HG02610 (cell line): ENCODE data around the gene SLC7A6.

Experiments
- ATAC-seq: cut with Tn5 transposase; IDR thresholded peaks from one replicate; pipeline ENCODE4 v1.9.1; 2021; ENCODE audit warnings: mild to moderate bottlenecking, moderate library complexity; ENCODE audit not compliant: unreplicated experiment

The SLC7A6 gene

DNA sequence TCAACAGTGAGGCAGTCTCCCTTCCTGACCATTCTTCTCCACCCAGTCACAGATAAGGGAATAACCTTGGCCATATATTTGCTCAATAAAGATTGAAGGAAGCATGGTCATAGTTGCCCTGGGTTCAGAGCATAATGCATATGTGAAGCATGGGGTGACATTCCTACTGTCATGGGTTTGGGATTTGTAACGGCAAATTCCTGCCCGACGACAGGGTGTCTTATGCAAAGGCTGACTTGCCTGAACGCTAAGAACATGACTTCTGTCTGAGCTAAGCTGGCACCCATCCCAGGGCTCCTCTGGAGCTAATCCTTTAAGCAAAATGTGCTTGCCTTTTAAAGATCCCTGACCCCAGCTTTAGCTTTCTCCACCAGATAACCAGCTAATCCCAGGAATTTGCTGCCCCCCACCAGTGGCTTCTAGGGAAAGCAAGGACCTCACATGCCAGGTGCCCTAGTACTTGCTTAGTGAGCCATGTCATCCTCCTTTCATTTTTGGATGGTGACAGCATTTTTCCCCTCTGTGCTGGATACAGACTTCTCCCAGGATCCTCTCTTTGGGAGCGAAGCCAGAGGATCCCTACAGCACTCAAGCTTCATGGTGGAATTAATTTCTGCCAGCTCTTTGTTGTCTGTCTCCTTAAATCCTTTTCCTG is 34.7 kb downstream of the SLC7A6 start:
- ATAC-seq: no peak

DNA sequence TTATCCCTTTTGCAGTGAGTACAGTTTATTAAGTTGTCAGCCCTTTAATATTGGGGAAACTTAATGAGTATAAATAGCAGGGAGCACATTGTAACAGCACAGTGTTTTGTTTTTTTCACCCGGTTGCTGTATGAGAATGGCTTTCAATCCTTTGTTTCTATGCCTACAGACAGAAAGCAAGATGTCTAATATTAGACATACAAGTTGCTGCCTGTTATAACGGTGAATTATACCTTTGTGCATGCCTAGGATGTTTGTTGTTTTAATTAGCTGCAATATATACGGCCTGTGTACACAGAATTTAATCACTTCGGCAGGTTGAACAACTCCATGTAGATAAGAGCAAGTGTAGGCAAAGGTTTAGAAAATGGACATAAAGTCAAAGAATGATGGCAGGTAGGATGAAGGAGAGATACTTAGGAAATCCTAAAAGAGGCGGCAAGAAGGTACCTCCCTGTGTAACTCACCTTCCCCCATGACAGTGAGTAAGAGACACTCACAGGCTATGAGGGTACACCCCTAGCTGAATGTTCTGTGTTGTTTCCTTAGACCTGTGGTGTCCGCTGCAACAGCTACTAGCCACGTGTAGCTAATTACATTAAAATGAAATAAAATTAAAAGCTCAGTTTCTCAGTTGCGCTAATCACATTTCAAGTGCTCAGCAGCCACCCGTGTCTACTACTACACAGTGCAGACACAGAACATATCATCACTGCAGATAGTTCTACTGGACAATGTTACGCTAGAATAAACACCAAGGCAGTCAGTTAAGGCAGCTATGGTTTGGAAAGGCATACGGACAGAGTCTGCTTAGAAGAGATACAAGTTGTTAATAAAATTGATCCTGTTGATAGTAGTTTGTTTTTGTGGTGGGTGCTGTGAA is 35.5 kb downstream of the SLC7A6 start:
- no peak for ATAC-seq

GRCh38 chr16:68300734-68301459 is 36.6 kb downstream of the SLC7A6 start:
- ATAC-seq: no peak

- no peak for ATAC-seq
Measured at GRCh38 chr16:68306633-68307032, 42.3 kb downstream of the SLC7A6 start.

DNA sequence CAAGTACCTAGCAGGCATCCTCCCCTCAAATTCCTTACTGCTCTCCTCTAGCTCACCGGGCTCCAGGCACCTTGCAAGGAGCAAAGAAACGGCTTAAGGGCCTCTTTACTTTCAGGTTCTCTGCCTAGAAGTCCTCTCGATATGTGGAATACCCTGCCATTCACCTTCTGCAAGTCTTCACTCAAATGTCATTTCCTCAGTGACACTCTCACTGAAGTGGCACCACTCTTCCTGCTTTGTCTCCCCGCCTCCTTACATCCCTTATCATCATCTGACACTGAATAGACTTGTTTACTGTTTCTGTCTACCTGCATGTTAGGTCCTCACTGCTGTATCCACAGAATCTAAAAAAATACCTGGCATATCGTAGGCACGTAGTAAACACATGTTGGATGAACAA is 45.5 kb downstream of the SLC7A6 start:
- no peak for ATAC-seq

DNA sequence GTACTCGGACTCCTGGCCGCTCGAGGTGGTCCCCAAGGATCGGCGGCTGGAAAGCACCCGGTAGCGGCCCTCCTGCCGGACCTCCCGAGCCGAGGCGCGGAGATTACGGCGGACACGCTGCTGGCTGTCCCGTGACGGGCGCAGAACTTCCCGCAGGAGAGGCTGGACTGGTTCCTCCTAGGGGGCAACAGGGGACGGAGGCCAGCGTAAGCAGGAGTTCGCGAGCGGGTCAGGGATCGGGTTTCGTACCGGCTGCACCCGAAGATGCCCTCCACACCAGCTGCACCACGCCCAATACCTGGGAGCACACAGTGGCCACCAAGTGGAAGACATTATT is 46.1 kb downstream of the SLC7A6 start:
- no peak for ATAC-seq

GRCh38 chr16:68310774-68311511 is 46.6 kb downstream of the SLC7A6 start, which contains the start of the genes PRMT7 and SLC7A6OS:
PRMT7 (plus strand) TSS chr16:68311019; CDS start chr16:68315980, 4,961 bp downstream.
SLC7A6OS (minus strand) TSS chr16:68310946; CDS start chr16:68310926, 20 bp downstream.
- ATAC-seq: peak; percentile 96

DNA sequence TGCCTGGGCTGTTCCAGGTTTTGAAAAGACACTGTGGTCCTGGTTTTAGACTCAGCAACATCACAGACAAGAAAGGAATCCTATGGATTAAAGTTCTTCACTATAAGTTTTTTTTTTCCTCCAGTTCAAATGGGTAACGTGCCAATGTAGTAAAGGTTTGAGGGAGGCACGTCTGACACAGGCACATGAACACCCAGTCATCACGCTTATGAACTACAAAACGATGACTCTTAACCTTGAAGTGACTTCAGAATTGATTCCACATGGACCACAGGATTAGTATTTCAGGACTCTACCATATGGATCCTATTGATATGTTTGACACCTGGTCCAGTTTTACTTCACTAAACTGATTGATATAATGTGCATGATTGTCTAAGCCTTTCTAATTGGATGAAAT is 48.8 kb downstream of the SLC7A6 start:
- no peak for ATAC-seq

DNA sequence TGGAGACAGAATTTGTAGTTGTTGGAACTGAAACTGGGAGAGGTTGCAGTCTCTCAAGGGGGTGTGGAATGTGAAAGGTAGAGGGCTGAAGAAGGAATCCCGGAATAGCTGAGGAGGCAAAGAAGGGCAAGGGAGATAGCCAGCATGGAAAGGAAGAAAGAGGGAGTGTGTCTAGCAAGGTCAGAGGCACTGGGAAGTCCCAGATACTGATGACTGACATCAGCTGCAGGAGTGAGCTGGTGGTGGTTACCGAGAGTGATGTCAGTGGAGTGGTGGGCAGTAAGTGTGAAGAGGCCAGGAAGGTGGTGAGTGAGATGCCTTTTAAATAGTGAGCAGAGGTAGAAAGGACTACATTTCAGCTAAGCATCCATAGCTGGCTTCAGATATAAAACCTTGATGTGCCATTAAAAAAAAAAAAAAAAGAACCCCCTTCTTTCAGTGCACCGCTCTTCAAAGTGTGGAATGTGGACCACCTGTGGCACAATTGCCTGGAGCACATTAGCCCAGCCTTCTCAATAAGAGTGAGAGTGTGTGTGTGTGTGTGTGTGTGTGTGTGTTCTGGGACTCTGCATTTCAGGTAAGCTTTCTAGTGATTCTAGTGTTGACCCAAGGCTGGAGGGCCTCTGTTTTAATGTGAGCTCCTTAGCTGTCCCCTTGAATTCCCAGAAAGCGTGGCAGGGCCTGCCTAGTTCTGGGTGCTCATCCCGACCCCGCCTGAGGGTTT is 55.0 kb downstream of the SLC7A6 start:
- ATAC-seq: peak; percentile 96

DNA sequence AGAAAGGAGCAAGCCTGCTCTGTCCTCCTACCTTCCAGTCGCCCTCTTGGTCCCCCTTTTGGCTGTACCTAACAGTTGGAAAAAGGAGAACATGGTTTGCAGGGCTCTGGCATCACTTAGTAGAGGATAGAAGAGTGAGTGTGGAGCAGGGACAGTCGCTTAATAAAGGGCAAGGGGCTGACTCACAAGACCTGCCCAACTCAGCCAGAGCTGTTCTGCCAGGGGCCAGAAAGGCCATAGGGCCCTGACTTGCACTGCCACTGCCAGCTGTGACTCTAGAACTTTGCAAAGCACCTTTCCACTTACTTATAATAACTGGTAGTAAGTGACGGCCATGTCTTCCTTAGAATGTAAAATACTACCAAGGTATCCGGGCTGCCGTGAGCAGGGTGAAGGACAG is 60.0 kb downstream of the SLC7A6 start:
- ATAC-seq: no peak

DNA sequence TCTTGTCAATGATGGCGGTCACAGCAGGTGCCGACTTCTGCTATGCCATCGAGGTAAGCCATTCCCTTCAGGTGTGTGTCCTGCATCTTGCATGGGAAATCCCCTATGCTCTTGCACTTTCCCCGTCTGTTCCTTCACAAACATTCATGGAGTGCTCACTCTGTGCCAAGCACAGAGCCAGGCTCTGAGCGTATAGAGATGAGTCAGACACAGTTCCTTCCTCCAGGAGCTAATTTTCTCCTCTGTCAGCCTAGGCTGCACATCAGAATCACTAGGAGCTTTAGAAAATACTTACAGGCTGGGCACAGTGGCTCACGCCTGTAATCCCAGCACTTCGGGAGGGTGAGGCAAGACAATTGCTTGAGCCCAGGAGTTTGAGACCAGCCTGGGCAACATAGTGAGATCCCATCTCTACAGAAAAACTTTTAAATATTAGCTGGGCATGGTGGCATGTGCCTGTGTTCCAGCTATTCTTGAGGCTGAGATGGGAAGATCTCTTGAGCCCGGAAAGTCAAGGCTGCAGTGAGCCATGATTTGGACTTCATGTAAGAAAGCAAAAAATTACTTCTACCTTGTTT is 60.5 kb downstream of the SLC7A6 start:
- ATAC-seq: no peak

DNA sequence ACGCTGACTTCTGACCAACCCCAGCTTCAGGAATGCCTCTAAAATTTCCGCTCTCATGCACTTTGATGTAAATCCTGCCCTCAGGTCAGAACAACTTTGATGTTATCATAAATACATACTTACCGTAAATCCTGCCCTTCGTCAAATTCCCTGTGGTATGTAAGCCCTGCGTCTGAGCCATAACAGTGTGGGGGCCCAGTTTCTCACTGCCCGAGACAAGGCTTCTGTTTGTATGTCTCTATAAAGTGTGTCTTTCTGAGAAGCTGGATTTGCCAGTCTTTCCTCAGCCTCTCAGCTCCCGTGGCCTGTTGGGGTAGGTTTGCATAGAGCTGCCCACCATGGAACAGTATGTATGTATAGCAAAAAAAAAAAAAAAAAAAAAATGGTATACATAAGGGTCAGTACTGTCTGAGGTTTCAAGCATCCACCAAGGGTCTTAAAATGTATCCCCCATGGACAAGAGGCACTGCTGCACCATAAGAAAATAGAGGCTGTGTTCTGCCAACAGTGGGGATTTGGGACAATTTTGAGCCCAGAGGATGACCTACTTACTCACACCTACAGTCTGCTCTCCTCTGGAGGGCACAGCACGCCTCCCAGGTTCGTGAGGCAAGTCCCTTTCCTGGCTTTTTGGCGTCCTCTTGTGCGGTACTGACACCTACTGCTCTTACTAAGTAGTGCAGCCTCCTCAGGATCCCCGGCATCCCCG is 64.0 kb downstream of the SLC7A6 start:
- ATAC-seq: peak; percentile 79

- ATAC-seq: no peak
Measured at GRCh38 chr16:68328860-68329390, 64.6 kb downstream of the SLC7A6 start.

DNA sequence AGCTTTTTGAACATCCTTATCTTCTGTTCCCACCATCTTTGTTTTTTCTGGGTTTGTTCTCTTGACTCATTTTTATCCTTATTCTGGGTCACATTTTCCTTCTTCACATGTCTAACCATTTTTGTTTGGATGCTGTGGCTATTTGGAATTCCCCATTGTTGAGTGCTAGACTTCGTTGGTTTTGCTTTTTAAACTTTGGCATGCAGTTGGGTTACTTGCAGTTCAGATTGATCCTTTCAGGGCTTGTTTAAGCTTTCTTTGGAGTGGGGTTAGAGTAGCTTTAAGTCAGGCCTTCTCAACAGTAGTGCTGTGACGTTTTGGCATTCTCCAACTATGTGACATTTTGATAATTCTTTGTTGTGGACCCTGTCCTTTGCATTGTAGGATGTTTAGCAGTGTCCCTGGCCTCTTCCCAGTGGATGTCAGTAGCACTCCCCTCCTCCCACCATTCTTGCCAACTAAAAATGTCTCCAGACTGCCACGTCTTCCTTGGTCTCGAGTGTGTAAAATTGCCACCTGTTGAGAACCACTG is 67.6 kb downstream of the SLC7A6 start:
- ATAC-seq: no peak

DNA sequence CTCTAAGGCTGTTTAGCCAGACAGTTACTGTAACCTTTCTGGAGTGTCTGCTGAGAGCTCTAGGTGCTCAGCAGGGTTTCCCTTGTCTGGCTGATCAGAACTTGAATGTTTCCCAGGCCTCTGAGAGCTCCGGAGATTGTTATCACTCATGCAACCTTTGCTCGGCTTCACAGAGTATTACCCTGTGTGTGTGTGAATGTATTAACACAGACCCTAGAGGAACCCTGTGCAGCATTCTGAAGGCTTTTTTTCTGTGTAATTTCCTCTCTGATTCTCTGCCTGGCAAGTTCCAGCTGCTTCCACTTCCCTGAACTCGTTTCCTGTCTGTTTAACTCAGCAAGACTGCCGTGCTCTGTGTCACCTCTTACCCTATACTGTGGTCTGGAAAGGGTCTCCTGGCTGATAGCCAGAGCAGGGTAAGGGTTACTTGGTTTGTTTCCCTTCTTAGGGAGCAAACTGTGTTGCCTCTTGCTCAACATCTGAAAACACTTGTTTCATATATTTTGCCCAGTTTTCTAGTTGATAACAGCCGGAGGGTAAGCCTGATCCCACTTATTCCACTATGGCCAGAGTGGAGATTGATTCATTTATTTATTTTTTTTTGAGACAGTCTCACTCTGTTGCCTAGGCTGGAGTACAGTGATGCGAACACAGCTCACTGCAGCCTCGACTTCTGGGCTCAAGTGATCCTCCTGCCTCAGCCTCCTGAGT is 68.2 kb downstream of the SLC7A6 start:
- ATAC-seq: no peak

DNA sequence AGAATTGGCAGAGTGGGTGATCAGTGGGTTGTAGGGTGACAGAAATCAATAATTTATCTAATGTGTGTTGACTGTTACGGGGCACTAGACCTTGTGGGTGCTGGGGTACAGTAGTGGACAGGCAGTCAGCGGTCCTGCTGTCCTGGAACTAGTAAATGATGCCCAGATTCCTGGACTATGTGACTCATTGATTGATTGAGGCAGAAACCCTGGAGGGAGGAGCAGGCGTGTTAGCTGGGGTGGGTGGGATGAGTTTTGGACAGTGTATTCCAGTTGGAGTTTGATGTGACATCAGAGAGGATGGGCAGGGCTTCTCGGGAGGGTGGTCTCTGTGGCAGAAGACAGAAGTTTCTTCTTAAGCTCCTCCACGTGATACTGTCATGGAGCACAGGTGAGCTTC is 70.8 kb downstream of the SLC7A6 start:
- ATAC-seq: no peak

DNA sequence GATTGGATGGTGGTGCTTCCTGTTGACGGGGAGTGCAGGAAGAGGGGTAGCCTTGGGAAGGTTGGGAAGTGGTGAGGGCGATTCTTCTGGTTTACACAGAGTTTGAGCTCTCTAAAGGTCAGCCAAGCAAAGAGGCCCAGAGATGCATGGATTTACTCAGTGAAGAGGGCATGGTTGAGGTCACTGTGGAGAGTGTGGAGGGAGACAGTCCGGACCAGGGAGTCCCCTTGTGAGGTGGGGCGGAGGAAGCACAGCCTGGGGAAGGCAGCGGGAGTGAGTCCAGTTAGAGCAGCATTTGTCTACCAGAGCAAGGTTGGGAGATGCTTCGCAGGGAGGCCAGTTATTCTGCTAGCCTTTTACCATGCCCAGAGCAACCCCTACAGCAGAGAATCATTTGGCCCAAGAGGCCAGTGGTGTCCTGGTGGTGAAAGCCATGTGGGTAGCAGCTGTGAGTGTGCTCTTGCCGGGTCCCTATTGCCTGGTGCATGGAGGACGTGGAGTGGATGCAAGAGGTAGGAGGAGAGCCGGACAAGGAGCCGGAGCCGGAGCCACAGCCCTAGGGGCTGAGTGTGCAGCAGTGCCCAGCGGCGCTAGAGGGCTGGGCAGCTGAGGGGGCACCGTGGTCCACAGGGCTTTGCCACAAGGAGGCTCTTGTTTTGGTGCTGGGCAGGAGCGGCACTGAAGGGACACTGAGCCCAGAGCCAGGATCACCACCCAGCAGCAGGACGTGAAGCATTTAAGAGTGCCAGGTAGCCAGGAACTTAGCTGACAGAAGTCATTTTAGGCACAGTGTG is 74.2 kb downstream of the SLC7A6 start:
- no peak for ATAC-seq
